Ascending aorta (tissue), 2 donors: Measurements from ENCODE around the gene ZNHIT1. TPM values are rescaled to one million over a fixed set of nuclear protein-coding genes. Genes with fewer than 3 reads are reported as not detected.

Source experiments
- DNase-seq, 2 donors: peaks; one replicate each; pipeline ENCODE4 v3.0.0-alpha.2; 2019; ENCODE audit warnings: low spot score in 2 of 2
- H3K27ac ChIP-seq, 2 donors: fragments of 200-600 bp; sonication (generic); one replicate each; pipeline ENCODE4 v1.5.1; 2016 to 2017; ENCODE audit warnings: mild to moderate bottlenecking in 1 of 2
- H3K27me3 ChIP-seq: fragments of 200-600 bp; sonication (generic); one replicate; pipeline ENCODE4 v1.5.1; 2017
- H3K36me3 ChIP-seq, 2 donors: fragments of 200-600 bp; sonication (generic); one replicate each; pipeline ENCODE4 v1.5.1; 2016
- H3K4me1 ChIP-seq, 2 donors: fragments of 200-600 bp; sonication (generic); one replicate each; pipeline ENCODE4 v1.5.1; 2016 to 2017; ENCODE audit warnings: mild to moderate bottlenecking in 1 of 2
- H3K4me3 ChIP-seq, 2 donors: fragments of 200-600 bp; sonication (generic); one replicate each; pipeline ENCODE4 v1.5.1; 2016 to 2017; ENCODE audit warnings: mild to moderate bottlenecking in 1 of 2
- H3K9me3 ChIP-seq, 2 donors: fragments of 200-600 bp; sonication (generic); one replicate each; pipeline ENCODE4 v1.5.1; 2016
- CTCF ChIP-seq, 3 experiments: fragments of 200-600 bp in 2 of 3; fragments of 450-650 bp in 1 of 3; sonication (generic) in 2 of 3; IDR thresholded peaks; one replicate each; pipeline ENCODE4 v1.5.1; 2016 to 2019; ENCODE audit warnings: antibody characterized with exemption in 3 of 3, mild to moderate bottlenecking in 1 of 3, moderate library complexity in 1 of 3
- intact Hi-C: fragments of 100-400 bp; cut with DNase I; formaldehyde crosslinking; loops from one replicate; pipeline ENCODE4 v1.15.1; 2023
- total RNA-seq: library from RNA; depleted of rRNA; stranded (reverse); fragments of >200 nt; gene quantifications from one replicate; pipeline ENCODE4 v1.1.0, GENCODE V29; 2016

Gene ZNHIT1
- total RNA-seq, 1 donor from 2014 or later, result 87.9 TPM

- H3K27me3 ChIP-seq, result peaks cover 45% of the 10 kb centered on the region
- H3K27ac ChIP-seq, result no peak overlapping the region
- TF ChIP-seq CTCF (IDR thresholded peaks at IDR 0.05), result no peak
- no peaks in the 10 kb centered on the region for H3K36me3 ChIP-seq
- DNase-seq, result no peak
- no peaks in the 10 kb centered on the region for H3K9me3 ChIP-seq
- intact Hi-C loops, result loop anchor here (2.0 kb wide), 1 partner anchor 26 kb away; no protein-coding TSS in a partner anchor
- no peak overlapping the region for H3K4me3 ChIP-seq
- peaks cover 18 to 26% of the 10 kb centered on the region in 2 donors for H3K4me1 ChIP-seq
Observed at GRCh38 chr7:101170617-101171441, 47.1 kb upstream of the ZNHIT1 start.

- intact Hi-C loops, result loop anchor here (2.0 kb wide), 1 partner anchor 27 kb away; no protein-coding TSS in a partner anchor
- Histone ChIP-seq H3K4me1 (peaks cover 16 to 25% of the 10 kb centered on the region in 2 donors), H3K4me3 (no peak overlapping the region), H3K27ac (no peak overlapping the region), H3K36me3 (no peaks in the 10 kb centered on the region), H3K27me3 (peaks cover 43% of the 10 kb centered on the region), H3K9me3 (no peaks in the 10 kb centered on the region)
- no peak for TF ChIP-seq CTCF (IDR thresholded peaks at IDR 0.05)
- DNase-seq, result no peak
Observed at GRCh38 chr7:101171442-101171837, 46.5 kb upstream of the ZNHIT1 start.

- no peak for DNase-seq
- Histone ChIP-seq H3K36me3 (no peaks in the 10 kb centered on the region), H3K27ac (no peak overlapping the region), H3K27me3 (peaks cover 45% of the 10 kb centered on the region), H3K4me1 (peaks cover 16 to 25% of the 10 kb centered on the region in 2 donors), H3K9me3 (no peaks in the 10 kb centered on the region), H3K4me3 (peak overlapping the region in 1 of 2 donors; percentile 37)
- TF ChIP-seq CTCF (IDR thresholded peaks at IDR 0.05), result no peak
- intact Hi-C loops, result no loop called here
Observed at GRCh38 chr7:101172005-101172853, 45.7 kb upstream of the ZNHIT1 start.

GRCh38 chr7:101172854-101173751 is 44.9 kb upstream of the ZNHIT1 start:
- Histone ChIP-seq H3K9me3 (no peaks in the 10 kb centered on the region), H3K36me3 (no peaks in the 10 kb centered on the region), H3K4me3 (peak overlapping the region; percentile 18 to 37), H3K4me1 (peaks cover 16 to 25% of the 10 kb centered on the region in 2 donors), H3K27me3 (peaks cover 45% of the 10 kb centered on the region), H3K27ac (no peak overlapping the region)
- DNase-seq, result peak in 1 of 2 donors; percentile 82
- TF ChIP-seq CTCF (IDR thresholded peaks at IDR 0.05), result no peak
- intact Hi-C loops, result no loop called here

GRCh38 chr7:101173752-101174244 is 44.2 kb upstream of the ZNHIT1 start:
- H3K4me1 ChIP-seq, result peaks cover 16 to 25% of the 10 kb centered on the region in 2 donors
- no peak overlapping the region for H3K27ac ChIP-seq
- peak overlapping the region; percentile 18 to 37 for H3K4me3 ChIP-seq
- no peaks in the 10 kb centered on the region for H3K9me3 ChIP-seq
- intact Hi-C loops, result no loop called here
- no peak for DNase-seq
- H3K27me3 ChIP-seq, result peaks cover 45% of the 10 kb centered on the region
- TF ChIP-seq CTCF (IDR thresholded peaks at IDR 0.05), result no peak
- no peaks in the 10 kb centered on the region for H3K36me3 ChIP-seq
